G401 (cell line): ENCODE results near the gene CELA1. TPM values are rescaled to one million over a fixed set of nuclear protein-coding genes. Genes with fewer than 3 reads are reported as not detected.
"Not testable (repeated sequence)": the region's sequence is repeated elsewhere in the genome, so short reads cannot be mapped to it uniquely, and the experiment has no call there.

Experiments
- DNase-seq: peaks from one replicate; pipeline ENCODE4 v3.0.0-alpha.2; 2015; ENCODE audit warnings: low spot score
- in situ Hi-C: cut with HindIII; loops from 2 replicates; pipeline ENCODE4 v1.10.0; 2016; ENCODE audit warnings: low sequenced_read_pairs, mixed read lengths
- total RNA-seq: library from RNA; depleted of rRNA; stranded (reverse); fragments of >200 nt; shearing (Covaris generic); gene quantifications from 2 replicates; pipeline ENCODE4 v1.2.3, GENCODE V29; 2014

The CELA1 gene
- total RNA-seq, 1 experiment from 2014 or later = not detected

- DNase-seq = peak; percentile 40
- in situ Hi-C loops = no loop called here
These were observed 5.5 kb upstream of the CELA1 start for GRCh38 chr12:51351913-51352532.

DNA sequence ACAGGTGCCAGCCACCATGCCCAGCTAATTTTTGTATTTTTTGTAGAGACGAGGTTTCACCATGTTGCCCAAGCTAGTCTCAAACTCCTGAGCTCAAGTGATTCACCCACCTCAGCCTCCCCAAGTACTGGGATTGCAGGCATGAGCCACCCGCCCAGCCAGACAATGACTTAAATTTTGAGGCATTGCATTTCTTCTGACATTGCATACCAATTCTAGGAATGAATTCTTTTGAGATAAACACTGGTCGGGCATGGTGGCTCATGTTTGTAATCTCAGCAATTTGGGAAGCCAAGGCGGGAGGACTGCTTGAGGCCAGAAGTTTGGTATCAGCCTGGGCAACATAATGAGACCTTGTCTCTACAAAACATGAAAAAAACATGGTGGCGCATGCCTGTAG is 2.5 kb upstream of the CELA1 start:
- DNase-seq = no peak
- in situ Hi-C loops = no loop called here

GRCh38 chr12:51348116-51348515 is 1.6 kb upstream of the CELA1 start:
- in situ Hi-C loops = no loop called here
- no peak for DNase-seq

DNA sequence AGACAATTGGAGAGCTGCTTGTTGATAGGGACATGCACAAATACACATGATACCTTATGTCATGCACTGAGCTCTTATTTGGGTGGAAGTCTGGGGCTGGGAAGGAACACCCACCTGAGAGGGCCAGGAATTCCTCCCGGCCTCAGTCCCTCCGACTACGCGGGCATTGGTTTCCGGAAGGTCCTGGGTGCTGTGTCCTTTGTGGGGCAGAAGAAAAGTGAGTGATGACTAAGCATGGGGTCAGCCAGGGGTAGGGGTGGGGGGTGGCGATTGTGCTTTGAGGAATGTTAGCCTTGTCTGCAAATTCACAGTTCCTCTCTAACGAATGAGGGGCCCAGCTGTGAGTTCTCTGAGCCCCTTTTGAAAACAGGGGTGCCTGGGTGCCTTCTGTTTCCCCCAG is 798 bp downstream of the CELA1 start:
- DNase-seq = no peak
- in situ Hi-C loops = no loop called here

DNA sequence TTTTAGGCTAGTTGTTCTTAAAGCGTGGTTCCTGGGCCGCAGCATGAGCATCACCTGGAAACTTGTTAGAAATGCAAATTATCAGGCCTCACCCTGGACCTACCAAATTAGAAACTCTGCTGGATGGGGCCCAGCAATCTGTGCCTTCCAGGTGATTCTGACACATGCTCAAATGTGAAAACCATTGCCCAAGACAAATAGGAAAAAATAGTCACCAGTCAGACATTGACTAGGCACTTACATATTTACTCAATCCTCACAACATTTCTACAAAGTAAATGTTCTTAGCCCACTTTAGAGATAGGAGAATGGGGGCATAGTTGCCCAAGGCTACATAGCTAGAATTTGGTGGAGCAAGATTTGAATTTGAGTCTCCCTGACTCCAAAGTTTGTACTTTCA is 3.3 kb downstream of the CELA1 start:
- no peak for DNase-seq
- in situ Hi-C loops = no loop called here

GRCh38 chr12:51342416-51342815 is 4.1 kb downstream of the CELA1 start:
- in situ Hi-C loops = no loop called here

DNA sequence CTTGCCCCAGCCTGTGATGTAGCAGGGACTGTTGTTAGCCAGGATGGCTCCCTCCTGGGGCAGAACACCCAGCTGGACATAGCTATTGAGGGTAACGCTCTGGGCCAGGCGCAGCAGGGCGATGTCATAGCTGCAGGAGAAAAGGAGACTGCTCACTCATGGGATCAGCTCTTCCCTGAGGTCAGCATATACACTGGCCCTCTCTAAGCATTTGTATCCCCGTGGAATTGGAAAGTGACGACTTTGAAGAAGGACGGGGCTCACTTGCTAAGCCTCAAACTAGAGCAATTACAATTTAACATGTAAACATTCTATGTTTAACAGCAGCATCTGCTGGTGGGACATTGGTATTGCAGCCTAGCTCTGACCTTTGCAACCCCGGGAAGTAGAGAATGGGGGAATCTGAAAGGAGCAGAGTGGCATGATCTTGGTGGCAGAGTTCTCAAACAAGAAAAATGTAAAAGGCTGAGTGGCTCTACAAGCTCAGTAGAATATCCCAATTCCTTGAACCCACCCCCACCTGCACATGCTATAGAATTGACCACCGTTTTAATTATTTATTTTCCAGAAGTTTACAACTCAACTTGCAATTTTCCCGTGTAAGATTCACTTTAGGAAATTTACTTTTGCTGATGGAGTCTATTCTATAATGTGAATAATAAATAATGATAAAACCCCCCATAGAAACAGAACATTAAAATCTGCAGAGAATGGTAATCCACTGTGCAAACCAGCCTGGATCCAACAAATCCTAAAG is 5.0 kb downstream of the CELA1 start:
- peak; percentile 79 for DNase-seq
- in situ Hi-C loops = no loop called here

More at GRCh38 chr12:51342416-51342815, 4.1 kb downstream of the CELA1 start:
- no peak for DNase-seq

DNA sequence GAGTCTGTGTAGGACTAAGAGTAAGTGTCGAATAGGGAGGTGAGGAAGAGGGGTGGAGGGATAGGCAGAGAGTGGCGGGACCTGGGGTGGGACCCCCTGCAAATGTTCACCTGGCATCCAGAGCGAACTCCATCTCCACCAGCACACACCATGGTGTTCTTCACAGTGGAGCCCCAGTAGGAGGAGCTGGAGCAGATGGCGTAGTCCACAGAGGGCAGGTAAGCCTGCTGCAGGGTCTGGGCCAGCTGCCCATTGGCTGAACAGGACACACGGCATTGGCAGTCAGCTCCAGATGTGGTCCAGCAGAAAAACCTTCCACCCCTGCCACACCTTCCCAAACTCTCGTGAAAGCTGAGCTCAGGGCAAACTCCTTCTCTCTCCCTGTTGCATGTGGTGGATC is 6.7 kb downstream of the CELA1 start:
- DNase-seq = no peak
- in situ Hi-C loops = no loop called here

DNA sequence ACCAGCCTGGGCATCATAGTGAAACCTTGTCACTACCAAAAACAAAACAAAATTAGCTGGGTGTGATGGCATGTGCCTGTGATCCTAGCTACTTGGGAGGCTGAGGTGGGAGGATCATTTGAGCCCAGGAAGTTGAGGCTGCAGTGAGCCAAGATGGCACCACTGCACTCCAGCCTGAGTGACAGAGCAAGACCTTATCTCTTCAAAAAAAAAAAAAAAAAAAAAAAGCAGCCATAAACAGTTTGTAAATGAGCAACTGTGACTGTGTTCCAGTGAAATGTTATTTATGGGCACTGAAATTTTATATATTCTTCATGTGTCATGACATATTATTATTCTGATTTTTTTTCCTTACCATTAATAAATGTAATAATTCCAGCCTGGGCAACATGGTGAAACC is 9.1 kb downstream of the CELA1 start:
- DNase-seq, in situ Hi-C loops: not testable (repeated sequence)

- no peak for DNase-seq
- in situ Hi-C loops = no loop called here
These were observed 10.5 kb downstream of the CELA1 start for GRCh38 chr12:51335931-51336330.

GRCh38 chr12:51334764-51335163 is 11.7 kb downstream of the CELA1 start:
- DNase-seq = no peak
- in situ Hi-C loops = no loop called here

DNA sequence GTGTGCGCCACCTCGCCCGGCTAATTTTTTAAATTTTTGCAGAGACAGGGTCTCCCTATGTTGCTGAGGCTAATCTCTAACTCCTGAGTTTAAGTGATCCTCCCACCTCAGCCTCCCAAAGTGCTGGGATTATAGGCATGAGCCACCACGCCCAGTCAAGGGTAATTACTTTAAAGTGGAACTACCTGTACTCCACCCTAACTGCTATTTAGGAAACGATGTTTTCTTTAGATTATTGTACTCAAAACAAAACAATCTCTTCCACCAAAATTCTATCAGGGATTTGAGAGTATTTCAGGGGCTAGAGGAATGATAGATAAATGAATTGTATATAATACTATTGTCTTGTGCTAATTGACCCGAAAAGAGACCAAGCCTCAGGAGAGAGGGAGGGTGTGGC is 12.9 kb downstream of the CELA1 start:
- no peak for DNase-seq
- in situ Hi-C loops = no loop called here

- in situ Hi-C loops = no loop called here
- DNase-seq = no peak
These were observed 16.3 kb downstream of the CELA1 start for GRCh38 chr12:51330186-51330585.

DNA sequence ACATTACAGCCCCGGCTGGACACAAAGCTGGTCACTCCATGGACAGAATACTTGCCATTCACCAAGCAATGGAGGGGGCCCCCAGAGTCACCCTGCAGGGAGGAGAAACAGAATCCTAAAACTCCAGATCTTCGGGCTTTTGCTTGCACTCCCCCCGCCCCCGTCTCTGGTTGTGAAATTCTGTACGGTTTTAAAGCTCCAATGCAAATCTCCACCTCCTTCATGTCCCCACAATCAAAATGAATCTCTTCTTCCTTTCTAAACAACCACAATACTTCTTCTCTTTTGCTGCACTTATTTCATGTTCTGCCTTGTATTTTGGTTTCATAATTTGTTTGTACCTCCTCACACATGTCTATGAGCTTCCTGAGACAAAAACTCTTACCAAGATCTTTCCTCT is 16.7 kb downstream of the CELA1 start:
- in situ Hi-C loops = no loop called here
- DNase-seq = no peak

GRCh38 chr12:51328587-51328986 is 17.9 kb downstream of the CELA1 start:
- in situ Hi-C loops = no loop called here
- no peak for DNase-seq

GRCh38 chr12:51326698-51327439 is 19.6 kb downstream of the CELA1 start:
- DNase-seq = peak; percentile 5
- in situ Hi-C loops = no loop called here

GRCh38 chr12:51324953-51325352 is 21.5 kb downstream of the CELA1 start:
- in situ Hi-C loops = no loop called here
- no peak for DNase-seq

DNA sequence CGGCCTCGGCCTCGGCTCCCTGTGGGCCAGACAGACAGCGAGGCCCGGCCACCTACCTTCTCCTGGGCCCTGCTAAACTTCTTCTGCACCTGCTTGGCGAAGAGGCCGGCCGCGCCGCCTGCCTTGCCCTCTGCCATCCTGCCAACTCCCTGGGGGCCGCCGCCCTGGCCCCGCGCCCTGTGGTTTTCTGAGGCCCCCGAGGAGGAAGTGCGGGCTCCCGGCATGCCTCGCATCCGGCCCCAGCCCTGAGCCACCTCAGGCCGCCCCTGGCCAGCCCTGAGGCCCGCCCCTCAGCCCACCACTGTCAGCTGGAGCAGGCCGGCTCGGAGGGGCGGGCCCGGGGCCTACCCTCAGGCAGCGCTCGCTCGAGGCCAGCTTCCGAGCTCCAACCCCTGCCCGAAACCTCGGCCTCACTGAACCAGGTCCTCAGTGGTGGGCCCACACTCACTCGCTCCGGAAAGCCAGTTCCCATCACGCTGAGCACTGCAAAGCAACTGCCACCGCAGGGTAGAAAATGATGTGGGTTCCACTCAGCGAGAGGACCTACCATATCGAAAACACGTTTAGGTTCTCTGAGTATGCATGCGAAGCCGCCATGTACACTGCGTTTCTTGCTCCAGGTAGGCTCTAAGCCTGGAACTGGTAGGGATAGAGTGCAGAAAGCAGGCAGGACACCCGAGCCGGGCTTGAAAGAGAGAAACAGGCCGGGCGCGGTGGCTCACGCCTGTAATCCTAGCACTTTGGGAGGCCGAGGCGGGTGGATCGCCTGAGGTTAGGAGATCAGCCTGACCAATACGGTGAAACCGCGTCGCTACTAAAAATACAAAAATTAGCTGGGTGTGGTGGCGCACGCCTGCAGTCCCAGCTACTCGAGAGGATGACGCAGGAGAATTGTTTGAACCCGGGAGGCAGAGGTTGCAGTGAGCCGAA is 22.2 kb downstream of the CELA1 start, which contains the start of gene BIN2:
TSS of gene BIN2 (minus strand) at position 209 of the 930 bp plus-strand sequence. CDS start at position 137, 72 bp downstream.
- in situ Hi-C loops = no loop called here
- no peak for DNase-seq

DNA sequence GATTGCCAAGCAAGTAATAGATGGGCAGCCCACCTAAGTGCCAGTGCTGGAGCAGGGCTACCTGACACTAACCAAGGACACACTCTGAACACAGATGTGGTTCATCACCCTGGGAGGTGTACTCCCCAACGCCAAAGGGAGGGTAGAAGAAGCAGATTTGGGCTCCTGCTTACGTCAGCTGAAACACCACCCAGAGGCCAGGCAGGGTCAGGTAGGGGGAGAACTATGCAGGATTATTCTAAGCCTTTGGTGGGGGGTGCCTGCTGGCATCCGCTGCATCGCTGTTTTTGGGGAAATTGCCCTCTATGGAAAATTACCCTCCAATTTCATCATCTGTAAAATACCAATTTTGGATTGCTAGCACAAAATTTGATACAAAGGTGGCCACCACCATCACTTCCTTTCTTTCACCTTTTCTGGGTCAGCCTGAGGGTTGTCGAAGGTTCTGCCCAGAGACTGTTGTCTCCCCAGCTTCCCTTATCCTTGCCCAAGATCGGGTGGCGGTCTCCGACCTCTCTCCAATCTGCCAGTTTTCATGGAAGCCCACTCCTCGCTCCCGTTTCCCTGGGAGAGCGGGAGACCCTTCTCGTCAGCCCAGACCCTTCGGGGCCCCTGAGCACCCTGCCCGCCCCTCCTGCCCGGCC is 23.0 kb downstream of the CELA1 start:
- no peak for DNase-seq
- in situ Hi-C loops = no loop called here
